Panc1 (cell line): ENCODE data around the gene CDIPT. TPM values are rescaled to one million over a fixed set of nuclear protein-coding genes. Genes with fewer than 3 reads are reported as not detected.

ENCODE experiments used
- ATAC-seq: fragments of 200-7000 bp; cut with Tn5 transposase; 2 replicates; pipeline ENCODE4 v1.9.1; 2020; ENCODE audit warnings: mild to moderate bottlenecking, moderate library complexity
- BruUV-seq: library from RNA; stranded (reverse); fragments of 400-500 nt; replicated peaks from 2 replicates; lab custom pipeline; 2021; lab: Mats Ljungman, UMichigan
- CTCF ChIA-PET: fragments of 300-600 bp; sonication (Branson Sonifier 250); formaldehyde crosslinking; loops from one replicate; lab custom pipeline; 2022; ENCODE audit warnings: antibody characterized with exemption; lab: Charles Lee
- POLR2A ChIA-PET: fragments of 300-600 bp; sonication (Branson Sonifier 250); formaldehyde crosslinking; loops from one replicate; lab custom pipeline; 2022; ENCODE audit warnings: antibody characterized with exemption; lab: Charles Lee
- DNase-seq: peaks from one replicate; pipeline ENCODE4 v3.0.0-alpha.2; 2010; ENCODE audit warnings: low read depth, low spot score
- H3K27ac ChIP-seq: 2 replicates; pipeline ENCODE4 v1.5.1; 2011; ENCODE audit warnings: mild to moderate bottlenecking, low read length, inconsistent platforms
- H3K27me3 ChIP-seq: fragments of 200-500 bp; sonication (Bioruptor generic); 2 replicates; pipeline ENCODE4 v1.6.0; 2014; ENCODE audit warnings: low read length, inconsistent platforms; ENCODE audit not compliant: control insufficient read depth, insufficient read depth
- H3K36me3 ChIP-seq: fragments of 200-500 bp; sonication (Bioruptor generic); 2 replicates; pipeline ENCODE4 v1.5.1; 2014; ENCODE audit warnings: inconsistent platforms, mild to moderate bottlenecking, low read length, moderate library complexity; ENCODE audit not compliant: control insufficient read depth, insufficient read depth
- H3K4me1 ChIP-seq: 2 replicates; pipeline ENCODE4 v1.5.1; 2011; ENCODE audit warnings: inconsistent platforms, mild to moderate bottlenecking, low read length, moderate library complexity; ENCODE audit not compliant: control insufficient read depth, insufficient read depth
- H3K4me3 ChIP-seq, 2 experiments: 2 replicates each; pipeline ENCODE4 v1.5.1; 2011 to 2012; ENCODE audit warnings: low read depth in 2 of 2, low read length in 2 of 2, mild to moderate bottlenecking in 2 of 2, inconsistent platforms in 1 of 2, moderate library complexity in 1 of 2
- H3K9me3 ChIP-seq: fragments of 200-500 bp; sonication (Bioruptor generic); 2 replicates; pipeline ENCODE4 v1.5.1; 2014; ENCODE audit warnings: low read depth, mild to moderate bottlenecking, inconsistent platforms, low read length, moderate library complexity; ENCODE audit not compliant: control insufficient read depth, insufficient read depth
- CTCF ChIP-seq: fragments of 450-650 bp; IDR thresholded peaks from 2 replicates; pipeline ENCODE4 v1.5.1; 2017; ENCODE audit warnings: mild to moderate bottlenecking
- POLR2AphosphoS5 ChIP-seq: IDR thresholded peaks from 2 replicates; pipeline ENCODE4 v1.6.1; 2012; ENCODE audit warnings: mild to moderate bottlenecking, low read depth, low read length, moderate library complexity
- REST ChIP-seq, 2 experiments: IDR thresholded peaks; 2 replicates each; pipeline ENCODE4 v1.6.1; 2011 to 2012; ENCODE audit warnings: low read depth in 2 of 2, control low read depth in 1 of 2, low read length in 1 of 2, mild to moderate bottlenecking in 1 of 2, moderate library complexity in 1 of 2; ENCODE audit not compliant: insufficient read depth in 1 of 2
- SIN3A ChIP-seq: IDR thresholded peaks from 2 replicates; pipeline ENCODE4 v1.6.1; 2012; ENCODE audit warnings: low read depth, mild to moderate bottlenecking, low read length, moderate library complexity, borderline replicate concordance; ENCODE audit not compliant: insufficient read depth
- TCF7L2 ChIP-seq: IDR thresholded peaks from 2 replicates; pipeline ENCODE4 v1.6.1; 2011; ENCODE audit warnings: mild to moderate bottlenecking, low read depth, low read length, inconsistent platforms
- in situ Hi-C: cut with HindIII; loops from 2 replicates; pipeline ENCODE4 v1.10.0; 2016; ENCODE audit warnings: low sequenced_read_pairs, low pct_unique_long_range_greater_than_20kb
- intact Hi-C: fragments of 100-400 bp; cut with micrococcal nuclease; formaldehyde crosslinking; loops from one replicate; pipeline ENCODE4 v1.10.0; 2022; ENCODE audit not compliant: unreplicated experiment
- total RNA-seq: library from RNA; stranded (reverse); gene quantifications from one replicate; pipeline ENCODE4 v1.2.1, GENCODE V29; 2021; ENCODE audit not compliant: unreplicated experiment

The CDIPT gene
- total RNA-seq, 1 experiment from 2014 or later: 71.6 TPM

- in situ Hi-C loops: no loop called here
- Histone ChIP-seq H3K27me3 (no peaks in the 10 kb centered on the region), H3K4me3 (no peak overlapping the region), H3K36me3 (no peaks in the 10 kb centered on the region), H3K9me3 (no peaks in the 10 kb centered on the region), H3K4me1 (no peaks in the 10 kb centered on the region), H3K27ac (no peak overlapping the region)
- intact Hi-C loops: no loop called here
- BruUV-seq: no TSS peak
- ChIA-PET POLR2A (interaction anchor here (0.8 kb wide), 1 partner anchor 68 kb away, joined by 3 read pairs; the partner anchor contains the start of gene TAOK2), CTCF (no interaction called here)
- ATAC-seq (no peak), DNase-seq (no peak)
- TF ChIP-seq POLR2AphosphoS5: 0 out of 2 replicates have a peak, but pooled peaks have one; percentile 12
- no peak for TF ChIP-seq SIN3A
These were observed 41.9 kb upstream of the CDIPT start for GRCh38 chr16:29904947-29905346.

GRCh38 chr16:29903590-29903989 lies 40.6 kb upstream of the CDIPT start:
- intact Hi-C loops: no loop called here

More at GRCh38 chr16:29903590-29903989, 40.6 kb upstream of the CDIPT start:
- in situ Hi-C loops: no loop called here
- POLR2A ChIA-PET: interaction anchor here (0.7 kb wide), 1 partner anchor 58 kb away, joined by 4 read pairs; no protein-coding TSS in a partner anchor
- no peak for ATAC-seq
- Histone ChIP-seq H3K27me3 (no peaks in the 10 kb centered on the region), H3K4me3 (no peak overlapping the region), H3K4me1 (peaks cover 3% of the 10 kb centered on the region; the same call in 1 of the 2 replicates), H3K9me3 (no peaks in the 10 kb centered on the region), H3K36me3 (no peaks in the 10 kb centered on the region), H3K27ac (no peak overlapping the region)
- TF ChIP-seq SIN3A: no peak
- no peak for TF ChIP-seq POLR2AphosphoS5
- TF ChIP-seq REST (IDR thresholded peaks at IDR 0.05; ENCODE audit: insufficient read depth in 1 of 2, low read depth in 2 of 2, low read length in 1 of 2): no peak
- TF ChIP-seq TCF7L2: no peak
- TF ChIP-seq CTCF: no peak
- DNase-seq: no peak
- CTCF ChIA-PET: no interaction called here
- BruUV-seq: TSS peak; percentile 56
